HG03135 (cell line): ENCODE results near the gene SRSF6.
"Not testable (repeated sequence)": the region's sequence is repeated elsewhere in the genome, so short reads cannot be mapped to it uniquely, and the experiment has no call there.

Source experiments
- ATAC-seq: cut with Tn5 transposase; IDR thresholded peaks from one replicate; pipeline ENCODE4 v1.9.1; 2021; ENCODE audit warnings: mild to moderate bottlenecking, moderate library complexity; ENCODE audit not compliant: unreplicated experiment

Gene SRSF6

DNA sequence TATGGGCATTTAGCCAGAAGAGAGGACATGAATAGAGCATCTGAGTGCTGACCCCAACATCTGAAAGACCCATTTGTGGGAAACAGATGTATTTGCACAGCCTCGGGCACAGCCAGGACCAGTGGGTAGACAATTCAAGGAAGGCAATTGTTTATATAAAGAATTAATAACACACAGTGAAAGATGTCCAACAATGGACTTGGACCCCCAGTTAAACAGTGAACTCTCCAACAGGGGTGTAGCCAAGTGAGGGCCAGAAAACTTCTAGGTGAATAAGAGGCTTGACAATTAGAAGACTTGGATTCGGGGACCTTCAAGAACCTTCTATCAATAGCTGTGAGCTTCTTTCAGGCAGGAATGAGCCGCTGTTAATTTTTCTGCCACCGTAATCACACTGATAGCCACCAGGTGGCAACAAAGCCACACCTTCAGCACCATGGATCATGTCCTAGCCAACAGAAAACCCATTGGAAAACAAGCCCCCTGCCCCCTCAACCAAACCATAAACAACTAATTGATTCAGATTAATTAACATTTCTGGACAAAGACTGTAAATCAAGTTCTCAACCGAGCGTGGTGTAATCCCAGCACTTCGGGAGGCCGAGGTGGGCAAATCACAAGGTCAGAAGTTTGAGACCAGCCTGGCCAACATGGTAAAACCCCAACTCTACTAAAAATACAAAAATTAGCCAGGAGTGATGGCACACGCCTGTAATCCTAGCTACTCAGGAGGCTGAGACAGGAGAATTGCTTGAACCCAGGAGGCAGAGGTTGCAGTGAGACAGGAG lies 8.8 kb upstream of the SRSF6 start:
- no peak for ATAC-seq

GRCh38 chr20:43450841-43451799 lies 6.6 kb upstream of the SRSF6 start:
- no peak for ATAC-seq

DNA sequence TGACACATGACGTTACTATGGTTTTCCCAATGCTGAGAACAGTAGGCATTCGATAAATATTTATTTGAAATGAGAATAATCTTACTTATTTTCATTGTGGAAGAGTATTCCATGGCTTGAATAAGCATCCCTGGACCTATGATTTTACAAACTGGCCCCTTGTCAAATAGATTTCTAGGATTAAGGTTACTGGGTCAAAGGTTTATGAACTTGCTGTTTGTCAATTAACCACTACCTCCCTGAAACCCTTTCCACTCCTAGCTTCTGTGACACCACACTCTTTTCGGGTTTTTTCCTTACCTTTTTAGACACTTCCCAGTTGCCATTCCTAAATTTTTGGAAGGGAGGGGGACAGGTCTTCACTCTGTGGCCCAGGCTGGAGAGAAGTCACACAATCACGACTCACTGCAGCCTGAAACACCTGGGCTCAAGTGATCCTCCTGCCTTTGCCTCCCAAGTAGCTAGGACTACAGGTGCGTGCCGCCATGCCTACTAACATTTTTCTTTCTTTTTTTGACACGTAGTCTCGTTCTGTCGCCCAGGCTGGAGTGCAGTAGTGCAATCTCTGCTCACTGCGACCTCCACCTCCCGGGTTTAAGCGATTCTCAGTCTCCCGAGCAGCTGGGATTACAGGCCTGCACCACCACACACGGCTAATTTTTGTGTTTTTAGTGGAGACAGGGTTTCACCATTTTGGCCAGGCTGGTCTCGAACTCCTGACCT lies 5.1 kb upstream of the SRSF6 start:
- no peak for ATAC-seq

DNA sequence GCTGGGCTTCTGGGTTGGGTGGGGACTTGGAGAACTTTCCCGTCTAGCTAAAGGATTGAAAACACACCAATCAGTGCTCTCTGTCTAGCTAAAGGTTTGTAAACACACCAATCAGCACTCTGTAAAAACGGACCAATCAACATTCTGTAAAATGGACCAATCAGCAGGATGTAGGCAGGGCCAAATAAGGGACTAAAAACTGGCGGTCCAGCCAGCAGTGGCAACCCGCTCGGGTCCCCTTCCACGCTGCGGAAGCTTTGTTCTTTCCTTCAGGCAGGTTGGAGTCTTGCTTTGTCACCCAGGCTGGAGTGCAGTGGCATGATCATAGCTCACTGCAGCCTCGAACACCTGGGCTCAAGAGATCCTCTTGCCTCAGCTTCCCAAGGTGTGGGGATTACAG lies 1.4 kb upstream of the SRSF6 start:
- ATAC-seq = not testable (repeated sequence)

- ATAC-seq = peak; percentile 86
Observed at GRCh38 chr20:43456809-43457639, 672 bp upstream of the SRSF6 start.

- ATAC-seq = no peak
Observed at GRCh38 chr20:43458422-43458924, 777 bp downstream of the SRSF6 start.

GRCh38 chr20:43459022-43459942 lies 1.6 kb downstream of the SRSF6 start:
- no peak for ATAC-seq

GRCh38 chr20:43460172-43460829 lies 2.6 kb downstream of the SRSF6 start:
- no peak for ATAC-seq

GRCh38 chr20:43460830-43461200 lies 3.1 kb downstream of the SRSF6 start:
- ATAC-seq = no peak

GRCh38 chr20:43461894-43462659 lies 4.4 kb downstream of the SRSF6 start:
- ATAC-seq = no peak

- ATAC-seq = no peak
Observed at GRCh38 chr20:43462660-43463526, 5.2 kb downstream of the SRSF6 start.

DNA sequence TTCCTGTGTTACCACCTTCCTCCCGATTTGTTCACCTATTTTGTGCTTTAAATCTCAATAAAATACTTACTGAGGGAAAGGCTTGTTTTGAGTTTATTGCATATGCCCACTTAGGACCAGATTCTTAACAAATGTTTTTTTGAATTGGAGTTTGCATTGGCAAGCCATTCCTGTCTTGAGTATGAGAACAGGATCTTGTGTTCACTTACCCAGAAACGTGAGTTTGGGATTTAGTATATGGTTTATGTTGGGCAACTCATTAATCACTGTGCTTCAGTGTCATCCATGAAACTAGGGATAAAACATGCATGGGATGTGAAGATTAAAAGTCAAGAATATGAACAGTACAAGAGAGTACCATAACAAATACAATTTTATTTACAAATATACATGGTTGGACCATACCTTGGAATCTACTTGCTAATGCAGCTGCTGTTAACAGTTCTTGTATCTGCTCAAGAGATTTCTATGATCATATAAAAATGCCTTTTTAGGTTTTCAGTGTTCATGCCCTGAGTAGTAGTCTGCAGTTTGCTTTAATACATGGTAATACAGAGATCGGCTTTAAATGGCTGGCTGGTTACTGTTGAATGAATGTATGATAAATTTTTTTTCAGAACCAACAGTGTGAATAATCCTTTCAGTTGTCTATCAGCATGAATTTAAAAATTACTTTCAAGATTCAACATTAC lies 6.0 kb downstream of the SRSF6 start:
- no peak for ATAC-seq

GRCh38 chr20:43464219-43464790 lies 6.6 kb downstream of the SRSF6 start:
- no peak for ATAC-seq

DNA sequence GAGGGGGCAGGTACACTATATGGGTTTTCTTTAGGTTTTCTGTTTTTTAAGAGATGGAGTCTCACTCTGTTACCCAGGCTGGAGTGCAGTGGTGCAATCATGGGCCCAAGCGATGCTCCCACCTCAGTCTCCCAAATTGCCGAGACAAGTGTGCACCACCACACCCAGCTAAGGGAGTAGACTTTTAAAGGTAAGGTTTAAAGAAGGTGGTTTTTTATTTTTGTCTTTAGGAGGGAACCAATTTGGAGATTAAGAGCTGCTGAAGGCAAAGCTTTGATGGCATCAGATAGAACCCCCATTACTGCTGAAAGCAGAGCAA lies 7.9 kb downstream of the SRSF6 start:
- ATAC-seq = no peak

GRCh38 chr20:43467589-43467988 lies 9.9 kb downstream of the SRSF6 start:
- no peak for ATAC-seq
